Parathyroid adenoma (tissue), 2 donors: ENCODE data around the gene HBE1.
"Not testable (repeated sequence)": the region's sequence is repeated elsewhere in the genome, so short reads cannot be mapped to it uniquely, and the experiment has no call there.

Experiments used
- H2AFZ ChIP-seq: fragments of 300-600 bp; sonication (generic); one replicate; pipeline ENCODE4 v1.7.0; 2017; ENCODE audit warnings: antibody characterized with exemption, mild to moderate bottlenecking
- H3K27ac ChIP-seq: fragments of 300-600 bp; sonication (generic); one replicate; pipeline ENCODE4 v1.7.0; 2017
- H3K27me3 ChIP-seq: fragments of 300-600 bp; sonication (generic); one replicate; pipeline ENCODE4 v1.7.0; 2017; ENCODE audit warnings: low read length; ENCODE audit not compliant: control insufficient read depth, insufficient read depth
- H3K36me3 ChIP-seq: fragments of 300-600 bp; sonication (generic); one replicate; pipeline ENCODE4 v1.7.0; 2017; ENCODE audit warnings: low read length; ENCODE audit not compliant: control insufficient read depth, insufficient read depth
- H3K4me1 ChIP-seq: fragments of 300-600 bp; sonication (generic); one replicate; pipeline ENCODE4 v1.7.0; 2017; ENCODE audit warnings: control low read depth
- H3K4me2 ChIP-seq: fragments of 300-600 bp; sonication (generic); one replicate; pipeline ENCODE4 v1.7.0; 2017; ENCODE audit warnings: low read length
- H3K4me3 ChIP-seq: fragments of 300-600 bp; sonication (generic); one replicate; pipeline ENCODE4 v1.7.0; 2017; ENCODE audit warnings: low read depth, low read length
- H3K79me2 ChIP-seq: fragments of 300-600 bp; sonication (generic); one replicate; pipeline ENCODE4 v1.7.0; 2017; ENCODE audit warnings: control low read depth
- H3K9ac ChIP-seq: fragments of 300-600 bp; sonication (generic); one replicate; pipeline ENCODE4 v1.7.0; 2017; ENCODE audit warnings: mild to moderate bottlenecking
- H3K9me3 ChIP-seq: fragments of 300-600 bp; sonication (generic); one replicate; pipeline ENCODE4 v1.7.0; 2017; ENCODE audit warnings: low read length; ENCODE audit not compliant: control insufficient read depth
- TF ChIP-seq, protein P1 (sequence below): fragments of 300-600 bp; sonication (generic); IDR thresholded peaks from one replicate; pipeline ENCODE4 v1.7.0; 2017; ENCODE audit warnings: antibody characterized with exemption, mild to moderate bottlenecking
- donor health status: primary hyperparathyroidism.

HBE1 gene

DNA sequence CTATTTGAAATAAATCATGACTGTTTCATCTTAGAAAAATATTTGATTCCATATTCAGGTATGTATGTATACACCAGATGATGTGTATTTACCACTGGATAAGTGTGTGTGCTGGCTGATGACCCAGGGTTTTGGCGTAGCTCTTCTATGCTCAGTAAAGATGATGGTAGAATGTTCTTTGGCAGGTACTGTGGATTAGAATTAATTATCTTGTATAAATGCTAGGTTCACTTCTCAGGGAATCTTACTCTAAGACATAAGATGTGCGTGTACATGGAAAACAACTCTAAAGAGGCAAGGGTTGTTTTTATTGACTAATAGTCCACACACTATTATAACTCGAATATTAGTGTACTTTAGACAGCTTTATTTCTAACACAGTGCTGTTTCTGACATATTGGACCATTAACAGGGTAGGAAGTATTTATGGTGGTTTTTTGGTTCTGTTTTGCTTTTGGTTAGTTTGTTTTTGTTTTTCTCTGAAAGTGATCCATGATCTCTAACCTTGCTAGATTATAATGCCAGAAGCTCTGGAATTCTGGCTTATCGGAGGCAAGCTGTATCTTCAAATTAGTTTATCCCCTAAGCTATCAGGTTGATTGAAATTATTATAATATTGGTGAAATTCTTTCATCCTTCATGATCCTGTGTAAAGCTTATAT, 19.1 kb downstream of the HBE1 start:
- Histone ChIP-seq H3K27me3 (no peaks in the 10 kb centered on the region), H3K79me2 (no peaks in the 10 kb centered on the region), H3K9ac (no peak overlapping the region), H3K9me3 (no peaks in the 10 kb centered on the region), H3K4me1 (no peaks in the 10 kb centered on the region), H2AFZ (no peak overlapping the region), H3K36me3 (no peaks in the 10 kb centered on the region), H3K27ac (no peak overlapping the region), H3K4me3 (no peak overlapping the region), H3K4me2 (no peak overlapping the region)
- TF ChIP-seq, protein P1, sequence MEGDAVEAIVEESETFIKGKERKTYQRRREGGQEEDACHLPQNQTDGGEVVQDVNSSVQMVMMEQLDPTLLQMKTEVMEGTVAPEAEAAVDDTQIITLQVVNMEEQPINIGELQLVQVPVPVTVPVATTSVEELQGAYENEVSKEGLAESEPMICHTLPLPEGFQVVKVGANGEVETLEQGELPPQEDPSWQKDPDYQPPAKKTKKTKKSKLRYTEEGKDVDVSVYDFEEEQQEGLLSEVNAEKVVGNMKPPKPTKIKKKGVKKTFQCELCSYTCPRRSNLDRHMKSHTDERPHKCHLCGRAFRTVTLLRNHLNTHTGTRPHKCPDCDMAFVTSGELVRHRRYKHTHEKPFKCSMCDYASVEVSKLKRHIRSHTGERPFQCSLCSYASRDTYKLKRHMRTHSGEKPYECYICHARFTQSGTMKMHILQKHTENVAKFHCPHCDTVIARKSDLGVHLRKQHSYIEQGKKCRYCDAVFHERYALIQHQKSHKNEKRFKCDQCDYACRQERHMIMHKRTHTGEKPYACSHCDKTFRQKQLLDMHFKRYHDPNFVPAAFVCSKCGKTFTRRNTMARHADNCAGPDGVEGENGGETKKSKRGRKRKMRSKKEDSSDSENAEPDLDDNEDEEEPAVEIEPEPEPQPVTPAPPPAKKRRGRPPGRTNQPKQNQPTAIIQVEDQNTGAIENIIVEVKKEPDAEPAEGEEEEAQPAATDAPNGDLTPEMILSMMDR, result no peak

DNA sequence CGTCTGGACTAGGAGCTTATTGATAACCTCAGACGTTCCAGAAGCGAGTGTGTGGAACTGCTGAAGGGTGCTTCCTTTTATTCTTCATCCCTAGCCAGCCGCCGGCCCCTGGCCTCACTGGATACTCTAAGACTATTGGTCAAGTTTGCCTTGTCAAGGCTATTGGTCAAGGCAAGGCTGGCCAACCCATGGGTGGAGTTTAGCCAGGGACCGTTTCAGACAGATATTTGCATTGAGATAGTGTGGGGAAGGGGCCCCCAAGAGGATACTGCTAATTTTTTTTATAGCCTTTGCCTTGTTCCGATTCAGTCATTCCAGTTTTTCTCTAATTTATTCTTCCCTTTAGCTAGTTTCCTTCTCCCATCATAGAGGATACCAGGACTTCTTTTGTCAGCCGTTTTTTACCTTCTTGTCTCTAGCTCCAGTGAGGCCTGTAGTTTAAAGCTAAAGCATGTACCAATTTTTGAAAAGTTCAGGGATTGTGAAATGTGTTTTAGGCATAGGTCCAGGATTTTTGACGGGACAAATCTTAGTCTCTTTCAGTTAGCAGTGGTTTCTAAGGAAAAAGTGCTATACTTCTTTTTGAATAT, 19.8 kb downstream of the HBE1 start, which contains the start of gene HBG1:
HBG1 (minus strand) TSS at position 51 of the 590 bp plus-strand sequence. CDS start 53 bp downstream, outside the sequence.
- H3K4me2 ChIP-seq, H3K79me2 ChIP-seq, H3K36me3 ChIP-seq, H3K9ac ChIP-seq, H3K4me3 ChIP-seq, H2AFZ ChIP-seq, H3K27me3 ChIP-seq, H3K27ac ChIP-seq, H3K4me1 ChIP-seq, H3K9me3 ChIP-seq: not testable (repeated sequence)

DNA sequence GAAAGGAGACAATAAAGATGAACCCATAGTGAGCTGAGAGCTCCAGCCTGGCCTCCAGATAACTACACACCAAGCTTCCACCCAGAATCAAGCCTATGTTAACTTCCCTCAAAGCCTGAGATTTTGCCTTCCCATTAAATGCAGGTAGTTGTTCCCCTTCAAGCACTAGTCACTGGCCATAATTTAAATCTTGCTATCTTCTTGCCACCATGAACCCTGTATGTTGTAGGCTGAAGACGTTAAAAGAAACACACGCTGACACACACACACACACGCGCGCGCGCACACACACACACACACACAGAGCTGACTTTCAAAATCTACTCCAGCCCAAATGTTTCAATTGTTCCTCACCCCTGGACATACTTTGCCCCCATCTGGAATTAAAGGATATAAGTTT, 21.2 kb downstream of the HBE1 start:
- H3K4me2 ChIP-seq, H3K27ac ChIP-seq, H3K9me3 ChIP-seq, H3K79me2 ChIP-seq, H3K4me3 ChIP-seq, H2AFZ ChIP-seq, H3K9ac ChIP-seq, H3K27me3 ChIP-seq, H3K4me1 ChIP-seq, H3K36me3 ChIP-seq: not testable (repeated sequence)

DNA sequence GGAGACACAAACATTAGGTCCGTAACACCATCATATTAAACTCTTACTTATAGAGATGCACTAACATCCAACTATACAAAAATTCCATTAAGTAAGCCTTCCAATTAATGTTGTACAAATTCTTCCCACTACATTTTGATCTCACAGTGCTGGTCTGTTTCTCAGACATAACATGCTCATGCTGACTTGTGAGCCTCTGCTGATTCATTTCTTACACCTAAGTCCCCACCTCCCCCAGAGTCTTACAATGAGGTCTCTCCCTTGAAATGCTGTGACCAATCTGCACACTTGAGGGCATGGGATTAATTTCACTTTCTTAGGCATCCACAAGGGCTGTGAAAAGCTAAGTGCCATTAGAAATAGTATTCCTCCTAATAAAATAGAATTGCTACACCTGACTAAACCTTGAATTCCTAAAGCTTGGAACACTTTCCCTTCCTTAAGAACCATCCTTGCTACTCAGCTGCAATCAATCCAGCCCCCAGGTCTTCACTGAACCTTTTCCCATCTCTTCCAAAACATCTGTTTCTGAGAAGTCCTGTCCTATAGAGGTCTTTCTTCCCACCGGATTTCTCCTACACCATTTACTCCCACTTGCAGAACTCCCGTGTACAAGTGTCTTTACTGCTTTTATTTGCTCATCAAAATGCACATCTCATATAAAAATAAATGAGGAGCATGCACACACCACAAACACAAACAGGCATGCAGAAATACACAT, 22.1 kb downstream of the HBE1 start:
- no peak overlapping the region for H3K27ac ChIP-seq

DNA sequence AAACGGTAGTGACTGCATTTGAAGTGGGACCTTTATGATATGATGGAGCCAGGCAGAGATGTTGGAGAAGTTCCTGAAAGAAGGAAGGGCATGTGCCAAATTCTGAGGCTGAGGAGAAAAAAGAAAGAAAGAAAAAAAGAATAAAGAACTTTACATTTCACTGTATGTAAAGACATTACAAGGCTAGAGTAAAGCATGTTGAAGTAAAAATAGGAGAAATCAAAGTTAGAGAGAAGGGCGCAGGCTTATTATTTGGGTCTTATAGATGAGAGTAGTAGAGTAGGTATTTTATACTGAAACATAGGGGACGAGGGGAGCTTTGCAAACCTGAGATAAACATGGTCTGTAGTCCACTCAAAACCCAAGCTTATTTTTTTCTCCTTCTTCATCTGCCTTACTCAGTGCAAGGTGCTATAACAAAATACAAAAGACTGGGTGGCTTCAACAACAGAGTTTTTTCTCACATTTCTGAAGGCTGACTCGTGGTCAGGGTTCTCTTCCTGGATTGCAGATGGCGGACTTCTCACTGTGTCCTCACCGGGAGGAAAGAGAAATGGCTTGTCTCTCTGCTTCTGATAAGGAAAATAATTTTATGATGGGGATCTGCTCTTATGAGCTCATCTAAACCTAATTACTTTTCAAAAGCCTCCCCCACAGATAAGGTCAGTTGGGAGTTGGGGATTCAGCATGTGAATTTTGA, 22.8 kb downstream of the HBE1 start:
- Histone ChIP-seq H3K4me1 (no peaks in the 10 kb centered on the region), H3K9ac (no peak overlapping the region), H3K9me3 (no peaks in the 10 kb centered on the region), H3K4me2 (no peak overlapping the region), H3K4me3 (no peak overlapping the region), H3K79me2 (no peaks in the 10 kb centered on the region), H2AFZ (no peak overlapping the region), H3K27me3 (no peaks in the 10 kb centered on the region), H3K27ac (no peak overlapping the region), H3K36me3 (no peaks in the 10 kb centered on the region)
- TF ChIP-seq, protein P1, result no peak

More for the DNA sequence above, 22.1 kb downstream of the HBE1 start:
- Histone ChIP-seq H3K9me3 (no peaks in the 10 kb centered on the region), H2AFZ (no peak overlapping the region), H3K4me2 (no peak overlapping the region), H3K36me3 (no peaks in the 10 kb centered on the region), H3K79me2 (no peaks in the 10 kb centered on the region), H3K4me3 (no peak overlapping the region), H3K4me1 (no peaks in the 10 kb centered on the region), H3K27me3 (no peaks in the 10 kb centered on the region), H3K9ac (no peak overlapping the region)
- TF ChIP-seq, protein P1, result no peak
